HG02571 (cell line): Measurements from ENCODE around the gene MAT1A.
"Not testable (repeated sequence)": the region's sequence is repeated elsewhere in the genome, so short reads cannot be mapped to it uniquely, and the experiment has no call there.

ENCODE experiments used
- ATAC-seq: cut with Tn5 transposase; IDR thresholded peaks from one replicate; pipeline ENCODE4 v1.9.1; 2021; ENCODE audit warnings: mild to moderate bottlenecking, moderate library complexity; ENCODE audit not compliant: unreplicated experiment

The MAT1A gene

GRCh38 chr10:80234331-80235235 is 54.9 kb downstream of the MAT1A start:
- peak; percentile 100 for ATAC-seq

GRCh38 chr10:80233871-80234270 is 55.6 kb downstream of the MAT1A start:
- ATAC-seq = not testable (repeated sequence)

GRCh38 chr10:80226723-80227122 is 62.7 kb downstream of the MAT1A start:
- not testable (repeated sequence) for ATAC-seq

- ATAC-seq = not testable (repeated sequence)
Observed at GRCh38 chr10:80223031-80223419, 66.4 kb downstream of the MAT1A start.
